GM12801 (cell line): ENCODE measurements around the gene ATXN3L.

Experiments
- TF ChIP-seq, protein P1 (sequence below): IDR thresholded peaks from one replicate; pipeline ENCODE4 v1.5.1; 2011; ENCODE audit warnings: control low read depth; ENCODE audit not compliant: insufficient read length; ENCODE audit errors: extremely low read depth

The ATXN3L gene

GRCh38 chrX:13307041-13307440 is 12.8 kb downstream of the ATXN3L start:
- TF ChIP-seq, protein P1, sequence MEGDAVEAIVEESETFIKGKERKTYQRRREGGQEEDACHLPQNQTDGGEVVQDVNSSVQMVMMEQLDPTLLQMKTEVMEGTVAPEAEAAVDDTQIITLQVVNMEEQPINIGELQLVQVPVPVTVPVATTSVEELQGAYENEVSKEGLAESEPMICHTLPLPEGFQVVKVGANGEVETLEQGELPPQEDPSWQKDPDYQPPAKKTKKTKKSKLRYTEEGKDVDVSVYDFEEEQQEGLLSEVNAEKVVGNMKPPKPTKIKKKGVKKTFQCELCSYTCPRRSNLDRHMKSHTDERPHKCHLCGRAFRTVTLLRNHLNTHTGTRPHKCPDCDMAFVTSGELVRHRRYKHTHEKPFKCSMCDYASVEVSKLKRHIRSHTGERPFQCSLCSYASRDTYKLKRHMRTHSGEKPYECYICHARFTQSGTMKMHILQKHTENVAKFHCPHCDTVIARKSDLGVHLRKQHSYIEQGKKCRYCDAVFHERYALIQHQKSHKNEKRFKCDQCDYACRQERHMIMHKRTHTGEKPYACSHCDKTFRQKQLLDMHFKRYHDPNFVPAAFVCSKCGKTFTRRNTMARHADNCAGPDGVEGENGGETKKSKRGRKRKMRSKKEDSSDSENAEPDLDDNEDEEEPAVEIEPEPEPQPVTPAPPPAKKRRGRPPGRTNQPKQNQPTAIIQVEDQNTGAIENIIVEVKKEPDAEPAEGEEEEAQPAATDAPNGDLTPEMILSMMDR, result no peak

DNA sequence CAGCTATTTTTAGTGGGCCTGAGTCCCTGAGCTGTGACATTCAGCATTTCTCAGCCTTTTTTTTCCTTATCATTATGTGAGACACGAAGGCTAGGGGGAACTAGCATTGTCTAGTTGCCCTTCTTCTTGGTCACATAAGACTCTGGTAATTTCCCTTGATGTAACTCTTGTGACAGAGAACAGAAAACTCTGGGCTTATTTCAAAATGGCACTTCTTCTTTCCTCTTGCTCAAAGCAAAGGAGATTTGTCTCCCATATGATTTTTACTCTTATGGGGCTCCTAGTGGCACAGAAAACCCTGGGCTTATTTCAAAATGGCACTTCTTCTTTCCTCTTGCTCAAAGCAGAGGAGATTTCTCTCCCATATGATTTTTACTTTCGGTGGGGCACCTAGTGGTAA is 14.7 kb downstream of the ATXN3L start:
- TF ChIP-seq, protein P1, result no peak

- TF ChIP-seq, protein P1, result no peak
Observed at GRCh38 chrX:13304052-13304451, 15.8 kb downstream of the ATXN3L start.

- TF ChIP-seq, protein P1, result no peak
Observed at GRCh38 chrX:13298836-13299235, 21.0 kb downstream of the ATXN3L start.

- TF ChIP-seq, protein P1, result no peak
Observed at GRCh38 chrX:13295841-13296240, 24.0 kb downstream of the ATXN3L start.

DNA sequence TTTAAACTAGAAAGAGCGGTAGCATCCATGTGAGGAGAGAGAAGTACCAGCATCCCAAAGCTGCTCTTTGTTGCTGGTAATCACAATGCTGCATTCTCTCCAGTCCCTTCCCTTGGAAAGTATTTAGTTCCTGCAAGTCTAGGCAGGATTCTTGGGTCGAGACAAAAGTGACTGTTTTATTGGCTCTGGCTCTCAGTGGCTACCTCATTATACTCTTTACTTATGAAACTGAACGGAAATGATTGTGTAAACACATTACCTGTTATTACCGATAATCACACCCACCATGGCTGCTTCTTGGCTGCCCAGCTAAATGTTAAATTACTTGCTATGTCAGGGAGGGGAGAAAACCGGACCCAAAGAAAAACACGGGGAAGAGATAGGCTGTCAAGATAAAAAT is 26.2 kb downstream of the ATXN3L start:
- TF ChIP-seq, protein P1, result no peak

DNA sequence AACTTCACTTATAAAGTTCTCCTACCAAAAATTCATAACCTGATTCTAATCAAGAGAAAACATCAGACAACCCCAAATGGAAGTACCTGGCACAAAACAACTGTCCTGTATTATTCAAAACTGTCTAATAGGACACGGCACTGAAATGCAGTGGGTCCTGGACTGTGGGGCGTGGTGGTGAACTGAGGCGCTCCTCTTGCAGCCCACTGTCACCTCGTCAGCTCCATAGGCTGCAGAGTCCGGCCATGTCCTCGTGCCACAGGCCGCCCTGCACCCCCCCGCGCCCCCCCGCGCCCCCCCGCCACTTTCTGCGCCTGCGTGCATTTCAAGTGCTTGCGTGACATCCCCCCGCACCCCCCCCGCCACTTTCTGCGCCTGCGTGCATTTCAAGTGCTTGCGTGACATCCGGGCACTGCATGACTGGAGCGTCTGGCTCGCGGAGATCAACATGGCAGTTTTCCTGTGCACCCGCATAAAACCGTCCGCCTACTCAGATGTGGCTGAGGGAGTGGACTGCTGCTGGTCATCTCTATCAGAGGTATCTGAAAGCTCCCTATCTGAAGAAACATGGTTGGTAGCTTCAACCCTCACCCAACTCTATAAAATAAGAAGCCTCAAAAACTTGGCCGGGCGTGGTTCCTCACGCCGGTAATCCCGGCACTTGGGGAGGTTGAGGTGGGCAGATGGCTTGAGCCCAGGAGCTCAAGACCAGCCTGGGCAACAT is 28.8 kb downstream of the ATXN3L start:
- TF ChIP-seq, protein P1, result no peak

DNA sequence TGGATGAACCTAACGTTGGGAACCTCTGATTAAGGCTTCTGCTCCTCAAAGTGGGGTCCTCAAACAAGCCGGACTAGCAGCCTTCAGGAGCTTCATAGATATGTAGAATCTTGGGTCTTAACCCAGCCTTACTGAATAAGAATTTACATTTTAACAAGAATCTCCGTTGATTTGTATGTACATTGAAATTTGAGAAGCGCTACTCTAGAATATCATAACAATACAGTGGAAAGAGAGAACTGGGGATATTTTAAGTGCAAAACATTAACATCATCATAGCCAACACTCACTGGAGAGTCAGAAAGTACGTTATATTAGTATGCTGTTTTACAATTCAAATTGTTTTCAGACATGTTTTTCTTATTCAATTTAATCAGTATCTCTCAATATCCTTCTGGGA is 31.2 kb downstream of the ATXN3L start:
- TF ChIP-seq, protein P1, result no peak
